Liver (tissue), 3 donors: ENCODE measurements around the gene ACAD8.

ENCODE experiments used
- CTCF ChIP-seq: fragments of 150-350 bp; IDR thresholded peaks from 2 replicates; pipeline ENCODE4 v1.5.1; 2017; ENCODE audit warnings: improper control_type of control experiment, low read depth, low read length; ENCODE audit not compliant: missing input control
- GABPA ChIP-seq, 2 donors: IDR thresholded peaks in 1 of 2; conservative IDR thresholded peaks in 1 of 2; 2 replicates each; pipeline ENCODE4 v1.6.1; 2016; ENCODE audit warnings: antibody characterized with exemption in 2 of 2, mild to moderate bottlenecking in 1 of 2, moderate library complexity in 1 of 2
- HNF4G ChIP-seq: IDR thresholded peaks from 2 replicates; pipeline ENCODE4 v1.6.1; 2016; ENCODE audit warnings: antibody characterized with exemption
- JUND ChIP-seq, 2 donors: IDR thresholded peaks; 2 replicates each; pipeline ENCODE4 v1.6.1; 2016; ENCODE audit warnings: antibody characterized with exemption in 2 of 2
- MAX ChIP-seq: IDR thresholded peaks from 2 replicates; pipeline ENCODE4 v1.6.1; 2016; ENCODE audit warnings: antibody characterized with exemption
- NR2F2 ChIP-seq: IDR thresholded peaks from 2 replicates; pipeline ENCODE4 v1.6.1; 2016; ENCODE audit warnings: antibody characterized with exemption
- RAD21 ChIP-seq, 2 donors: IDR thresholded peaks; 2 replicates each; pipeline ENCODE4 v1.6.1; 2016; ENCODE audit warnings: antibody characterized with exemption in 2 of 2, mild to moderate bottlenecking in 2 of 2
- REST ChIP-seq: IDR thresholded peaks from 2 replicates; pipeline ENCODE4 v1.6.1; 2016; ENCODE audit warnings: antibody characterized with exemption, mild to moderate bottlenecking
- RXRA ChIP-seq, 2 donors: IDR thresholded peaks; 2 replicates each; pipeline ENCODE4 v1.6.1; 2017 to 2018; ENCODE audit warnings: antibody characterized with exemption in 2 of 2, mild to moderate bottlenecking in 1 of 2
- TAF1 ChIP-seq: conservative IDR thresholded peaks from 2 replicates; pipeline ENCODE4 v1.6.1; 2016; ENCODE audit warnings: antibody characterized with exemption, mild to moderate bottlenecking
- YY1 ChIP-seq: IDR thresholded peaks from 2 replicates; pipeline ENCODE4 v1.6.1; 2016; ENCODE audit warnings: antibody characterized with exemption, mild to moderate bottlenecking
- ZBTB33 ChIP-seq: IDR thresholded peaks from 2 replicates; pipeline ENCODE4 v1.6.1; 2016; ENCODE audit warnings: antibody characterized with exemption
- donor health status: healthy.
- donor health status: healthy.

- TF ChIP-seq CTCF: no peak
- TF ChIP-seq MAX: no peak
- no peak for TF ChIP-seq JUND (IDR thresholded peaks at IDR 0.05)
- no peak for TF ChIP-seq GABPA (IDR thresholded peaks at IDR 0.05 in 1 of 2, conservative IDR thresholded peaks at IDR 0.05 in 1 of 2)
- TF ChIP-seq HNF4G: no peak
- TF ChIP-seq RXRA (IDR thresholded peaks at IDR 0.05): no peak
- no peak for TF ChIP-seq RAD21 (IDR thresholded peaks at IDR 0.05)
- TF ChIP-seq YY1: no peak
- TF ChIP-seq REST: no peak
- TF ChIP-seq NR2F2: no peak
- no peak for TF ChIP-seq ZBTB33
- no peak for TF ChIP-seq TAF1
Measured at GRCh38 chr11:134246100-134246499, 7.3 kb upstream of the ACAD8 start.
